Mucosa of descending colon (tissue), 3 donors: ENCODE measurements around the gene ENTPD1. TPM values are rescaled to one million over a fixed set of nuclear protein-coding genes. Genes with fewer than 3 reads are reported as not detected.

Experiments used
- ATAC-seq: fragments of 200-7000 bp; cut with Tn5 transposase; one replicate; pipeline ENCODE4 v1.9.1; 2020; ENCODE audit warnings: mild to moderate bottlenecking, moderate library complexity
- DNase-seq, 3 donors: peaks; one replicate each; pipeline ENCODE4 v3.0.0-alpha.2; 2020
- H3K36me3 ChIP-seq: fragments of 200-600 bp; one replicate; pipeline ENCODE4 v1.8.0; 2021; ENCODE audit warnings: low read depth, mild to moderate bottlenecking
- H3K4me1 ChIP-seq: fragments of 200-600 bp; one replicate; pipeline ENCODE4 v1.8.0; 2021; ENCODE audit warnings: low read depth, mild to moderate bottlenecking
- H3K4me3 ChIP-seq: fragments of 200-600 bp; one replicate; pipeline ENCODE4 v1.8.0; 2021; ENCODE audit warnings: mild to moderate bottlenecking
- H3K9me3 ChIP-seq: fragments of 200-600 bp; one replicate; pipeline ENCODE4 v1.8.0; 2021; ENCODE audit warnings: mild to moderate bottlenecking
- CTCF ChIP-seq: fragments of 200-600 bp; IDR thresholded peaks from one replicate; pipeline ENCODE4 v1.8.0; 2022; ENCODE audit warnings: antibody characterized with exemption, mild to moderate bottlenecking
- intact Hi-C, 2 donors: fragments of 100-400 bp; cut with DNase I in 1 of 2; cut with micrococcal nuclease in 1 of 2; formaldehyde crosslinking; loops; one replicate each; pipeline versions ENCODE4 v1.11.0 to v1.11.1; 2022; cut with DNase I, micrococcal nuclease
- total RNA-seq, 3 donors: library from RNA; stranded (reverse); fragmentation: NEBNext Ultra II Directional in 2 of 3; extraction: Animal tissue kit (Norgen Biotek cat#: 25700) in 2 of 3; gene quantifications; one replicate each; pipeline versions ENCODE4 v1.2.1 to v1.2.4, GENCODE V29; 2021 to 2023
- donor health status: DM: no; HTN: no; CAD: no; lungs with moderate emphysema.
- donor health status: DM: no; HTN: no; CAD: no.
- donor health status: DM: no; HTN: yes; CAD: no.

ENTPD1 gene
- total RNA-seq, 3 donors from 2014 or later, result 7.1 to 20.3 (median 7.2) TPM

- DNase-seq (no peak), ATAC-seq (no peak)
- H3K4me1 ChIP-seq, result peaks cover 3% of the 10 kb centered on the region
- H3K4me3 ChIP-seq, result no peak overlapping the region
- intact Hi-C loops, result loop anchor here (5.0 kb wide), 2 partner anchors 143 to 148 kb away; partner anchors contain the start of gene TCTN3 (in 1 of the 2)
- no peak for TF ChIP-seq CTCF
- no peaks in the 10 kb centered on the region for H3K9me3 ChIP-seq
- no peaks in the 10 kb centered on the region for H3K36me3 ChIP-seq
These were observed 84.7 kb downstream of the ENTPD1 start for GRCh38 chr10:95840681-95841080.

- intact Hi-C loops, result loop anchor here (5.0 kb wide), 2 partner anchors 145 to 150 kb away; partner anchors contain the start of gene TCTN3 (in 1 of the 2)
- Histone ChIP-seq H3K4me1 (peaks cover 3% of the 10 kb centered on the region), H3K9me3 (no peaks in the 10 kb centered on the region), H3K4me3 (no peak overlapping the region), H3K36me3 (no peaks in the 10 kb centered on the region)
- DNase-seq (peak in 1 of 3 donors; percentile 90), ATAC-seq (peak; percentile 70)
- peak; percentile 28 for TF ChIP-seq CTCF
These were observed 85.9 kb downstream of the ENTPD1 start for GRCh38 chr10:95841661-95842498.

- no peak for TF ChIP-seq CTCF
- intact Hi-C loops, result no loop called here
- DNase-seq (no peak), ATAC-seq (no peak)
- Histone ChIP-seq H3K36me3 (no peaks in the 10 kb centered on the region), H3K4me1 (peaks cover 3% of the 10 kb centered on the region), H3K4me3 (no peak overlapping the region), H3K9me3 (no peaks in the 10 kb centered on the region)
These were observed 89.4 kb downstream of the ENTPD1 start for GRCh38 chr10:95845411-95845810.

- Histone ChIP-seq H3K36me3 (no peaks in the 10 kb centered on the region), H3K4me3 (no peak overlapping the region), H3K9me3 (no peaks in the 10 kb centered on the region), H3K4me1 (no peaks in the 10 kb centered on the region)
- intact Hi-C loops, result no loop called here
- DNase-seq (no peak), ATAC-seq (no peak)
- no peak for TF ChIP-seq CTCF
These were observed 91.0 kb downstream of the ENTPD1 start for GRCh38 chr10:95847007-95847406.

GRCh38 chr10:95848841-95849240, 92.9 kb downstream of the ENTPD1 start:
- H3K4me1 ChIP-seq, result no peaks in the 10 kb centered on the region
- DNase-seq (no peak), ATAC-seq (no peak)
- intact Hi-C loops, result no loop called here
- TF ChIP-seq CTCF, result no peak
- no peaks in the 10 kb centered on the region for H3K36me3 ChIP-seq
- no peak overlapping the region for H3K4me3 ChIP-seq
- H3K9me3 ChIP-seq, result no peaks in the 10 kb centered on the region
